Liver (tissue), 9 donors: ENCODE measurements around the gene ELF2. TPM values are rescaled to one million over a fixed set of nuclear protein-coding genes. Genes with fewer than 3 reads are reported as not detected.

Experiments
- DNase-seq: peaks from one replicate; pipeline ENCODE4 v3.0.0-alpha.2; 2017; ENCODE audit warnings: low spot score
- H3K27ac ChIP-seq, 2 donors: one replicate each; pipeline ENCODE4 v1.7.0; 2013; ENCODE audit warnings: inconsistent platforms in 2 of 2, low read length in 2 of 2, control low read depth in 1 of 2, low read depth in 1 of 2, mild to moderate bottlenecking in 1 of 2
- H3K27me3 ChIP-seq, 4 donors: one replicate each; pipeline versions ENCODE4 v1.6.1 to v1.7.0; 2013; ENCODE audit warnings: low read length in 3 of 4, inconsistent platforms in 1 of 4, mild to moderate bottlenecking in 1 of 4, moderate library complexity in 1 of 4; ENCODE audit not compliant: control insufficient read depth in 4 of 4, insufficient read depth in 4 of 4
- H3K36me3 ChIP-seq, 4 donors: one replicate each; pipeline versions ENCODE4 v1.6.1 to v1.7.0; 2013; ENCODE audit warnings: low read length in 3 of 4, mild to moderate bottlenecking in 3 of 4, low read depth in 1 of 4, moderate library complexity in 1 of 4; ENCODE audit not compliant: control insufficient read depth in 4 of 4, insufficient read depth in 3 of 4
- H3K4me1 ChIP-seq, 4 donors: one replicate each; pipeline versions ENCODE4 v1.6.1 to v1.7.0; 2013; ENCODE audit warnings: low read length in 3 of 4, mild to moderate bottlenecking in 3 of 4, moderate library complexity in 1 of 4; ENCODE audit not compliant: control insufficient read depth in 4 of 4, insufficient read depth in 4 of 4
- H3K4me3 ChIP-seq, 3 donors: one replicate each; pipeline versions ENCODE4 v1.6.1 to v1.7.0; 2013; ENCODE audit warnings: low read length in 3 of 3, control low read depth in 1 of 3, low read depth in 1 of 3, mild to moderate bottlenecking in 1 of 3
- H3K9ac ChIP-seq, 2 donors: one replicate each; pipeline ENCODE4 v1.7.0; 2013; ENCODE audit warnings: low read length in 2 of 2, mild to moderate bottlenecking in 2 of 2, moderate library complexity in 2 of 2, control low read depth in 1 of 2, low read depth in 1 of 2
- H3K9me3 ChIP-seq, 4 donors: one replicate each; pipeline versions ENCODE4 v1.6.1 to v1.7.0; 2013; ENCODE audit warnings: low read length in 3 of 4; ENCODE audit not compliant: control insufficient read depth in 4 of 4
- ATF3 ChIP-seq: IDR thresholded peaks from 2 replicates; pipeline ENCODE4 v1.6.1; 2016; ENCODE audit warnings: antibody characterized with exemption
- CTCF ChIP-seq: fragments of 150-350 bp; IDR thresholded peaks from 2 replicates; pipeline ENCODE4 v1.5.1; 2017; ENCODE audit warnings: improper control_type of control experiment, low read depth, low read length; ENCODE audit not compliant: missing input control
- EGR1 ChIP-seq, 2 donors: IDR thresholded peaks; 2 replicates each; pipeline ENCODE4 v1.6.1; 2016 to 2018; ENCODE audit warnings: antibody characterized with exemption in 2 of 2, low read depth in 2 of 2
- FOXA1 ChIP-seq: IDR thresholded peaks from 2 replicates; pipeline ENCODE4 v1.6.1; 2016; ENCODE audit warnings: antibody characterized with exemption
- FOXA2 ChIP-seq: IDR thresholded peaks from 2 replicates; pipeline ENCODE4 v1.6.1; 2016; ENCODE audit warnings: antibody characterized with exemption
- GABPA ChIP-seq, 2 donors: IDR thresholded peaks in 1 of 2; conservative IDR thresholded peaks in 1 of 2; 2 replicates each; pipeline ENCODE4 v1.6.1; 2016; ENCODE audit warnings: antibody characterized with exemption in 2 of 2, mild to moderate bottlenecking in 1 of 2, moderate library complexity in 1 of 2
- HNF4A ChIP-seq, 2 donors: conservative IDR thresholded peaks; 2 replicates each; pipeline ENCODE4 v1.6.1; 2016; ENCODE audit warnings: antibody characterized with exemption in 2 of 2, mild to moderate bottlenecking in 2 of 2
- HNF4G ChIP-seq: IDR thresholded peaks from 2 replicates; pipeline ENCODE4 v1.6.1; 2016; ENCODE audit warnings: antibody characterized with exemption
- JUND ChIP-seq, 2 donors: IDR thresholded peaks; 2 replicates each; pipeline ENCODE4 v1.6.1; 2016; ENCODE audit warnings: antibody characterized with exemption in 2 of 2
- MAX ChIP-seq: IDR thresholded peaks from 2 replicates; pipeline ENCODE4 v1.6.1; 2016; ENCODE audit warnings: antibody characterized with exemption
- NR2F2 ChIP-seq: IDR thresholded peaks from 2 replicates; pipeline ENCODE4 v1.6.1; 2016; ENCODE audit warnings: antibody characterized with exemption
- RAD21 ChIP-seq, 2 donors: IDR thresholded peaks; 2 replicates each; pipeline ENCODE4 v1.6.1; 2016; ENCODE audit warnings: antibody characterized with exemption in 2 of 2, mild to moderate bottlenecking in 2 of 2
- REST ChIP-seq: IDR thresholded peaks from 2 replicates; pipeline ENCODE4 v1.6.1; 2016; ENCODE audit warnings: antibody characterized with exemption, mild to moderate bottlenecking
- RXRA ChIP-seq, 2 donors: IDR thresholded peaks; 2 replicates each; pipeline ENCODE4 v1.6.1; 2017 to 2018; ENCODE audit warnings: antibody characterized with exemption in 2 of 2, mild to moderate bottlenecking in 1 of 2
- SP1 ChIP-seq: IDR thresholded peaks from 2 replicates; pipeline ENCODE4 v1.6.1; 2018; ENCODE audit warnings: antibody characterized with exemption, mild to moderate bottlenecking
- TAF1 ChIP-seq: conservative IDR thresholded peaks from 2 replicates; pipeline ENCODE4 v1.6.1; 2016; ENCODE audit warnings: antibody characterized with exemption, mild to moderate bottlenecking
- YY1 ChIP-seq: IDR thresholded peaks from 2 replicates; pipeline ENCODE4 v1.6.1; 2016; ENCODE audit warnings: antibody characterized with exemption, mild to moderate bottlenecking
- ZBTB33 ChIP-seq: IDR thresholded peaks from 2 replicates; pipeline ENCODE4 v1.6.1; 2016; ENCODE audit warnings: antibody characterized with exemption
- WGBS: extraction: QIAGEN DNeasy Blood & Tissue Kit; methylation state at CpG from one replicate; pipeline ENCODE4 v1.1.7; 2013; 5-methylcytosine and 5-hydroxymethylcytosine counted together
- polyA plus RNA-seq, 2 donors: library from polyadenylated mRNA; stranded (reverse) in 1 of 2; unstranded in 1 of 2; fragments of 200-250 nt in 1 of 2; fragments of >200 nt in 1 of 2; fragmentation: Nextera tagmentation in 1 of 2; extraction: Ambion mirVana in 1 of 2; gene quantifications; one replicate each; pipeline versions ENCODE4 v1.2.1 to v1.2.3, GENCODE V29; 2013 to 2015
- total RNA-seq, 2 donors: library from RNA; depleted of rRNA; stranded (reverse); fragments of >200 nt; gene quantifications; one replicate each; pipeline ENCODE4 v1.2.3, GENCODE V29; 2014
- donor health status: healthy.
- donor health status: healthy.
- donor health status: healthy.
- donor health status: healthy.
- donor health status: healthy.

Gene ELF2
- total and polyA plus RNA-seq, 4 donors, result 8.1 to 35.3 (median 24.1) TPM

GRCh38 chr4:139171876-139172691, 4.9 kb downstream of the ELF2 start:
- Histone ChIP-seq H3K27ac (no peak overlapping the region), H3K4me3 (no peak overlapping the region), H3K9me3 (no peaks in the 10 kb centered on the region), H3K27me3 (no peaks in the 10 kb centered on the region), H3K4me1 (peaks cover 6 to 22% (median 15%) of the 10 kb centered on the region in 4 donors), H3K9ac (no peak overlapping the region), H3K36me3 (no peaks in the 10 kb centered on the region)
- 76% methylated on average over 7 of the region's 7 CpGs for WGBS
- no peak for DNase-seq
- no peak for TF ChIP-seq REST
- no peak for TF ChIP-seq MAX
- no peak for TF ChIP-seq RAD21 (IDR thresholded peaks at IDR 0.05)
- no peak for TF ChIP-seq SP1
- TF ChIP-seq HNF4A (conservative IDR thresholded peaks at IDR 0.05), result no peak
- no peak for TF ChIP-seq TAF1
- no peak for TF ChIP-seq JUND (IDR thresholded peaks at IDR 0.05)
- no peak for TF ChIP-seq FOXA2
- TF ChIP-seq CTCF, result no peak
- no peak for TF ChIP-seq EGR1 (IDR thresholded peaks at IDR 0.05; ENCODE audit: low read depth in 2 of 2)
- no peak for TF ChIP-seq YY1
- no peak for TF ChIP-seq HNF4G
- TF ChIP-seq GABPA (IDR thresholded peaks at IDR 0.05 in 1 of 2, conservative IDR thresholded peaks at IDR 0.05 in 1 of 2), result no peak
- no peak for TF ChIP-seq NR2F2
- TF ChIP-seq ATF3, result no peak
- no peak for TF ChIP-seq RXRA (IDR thresholded peaks at IDR 0.05)
- no peak for TF ChIP-seq FOXA1
- no peak for TF ChIP-seq ZBTB33
